Measurements from ENCODE around the gene NPIPB6. TPM values are rescaled to one million over a fixed set of nuclear protein-coding genes. Genes with fewer than 3 reads are reported as not detected.
A peak's percentile ranks its signal among the peaks of the same experiment; 100 is the strongest.

NPIPB6 gene
- total RNA-seq, 1 donor from 2014 or later: 0.30 TPM

DNA sequence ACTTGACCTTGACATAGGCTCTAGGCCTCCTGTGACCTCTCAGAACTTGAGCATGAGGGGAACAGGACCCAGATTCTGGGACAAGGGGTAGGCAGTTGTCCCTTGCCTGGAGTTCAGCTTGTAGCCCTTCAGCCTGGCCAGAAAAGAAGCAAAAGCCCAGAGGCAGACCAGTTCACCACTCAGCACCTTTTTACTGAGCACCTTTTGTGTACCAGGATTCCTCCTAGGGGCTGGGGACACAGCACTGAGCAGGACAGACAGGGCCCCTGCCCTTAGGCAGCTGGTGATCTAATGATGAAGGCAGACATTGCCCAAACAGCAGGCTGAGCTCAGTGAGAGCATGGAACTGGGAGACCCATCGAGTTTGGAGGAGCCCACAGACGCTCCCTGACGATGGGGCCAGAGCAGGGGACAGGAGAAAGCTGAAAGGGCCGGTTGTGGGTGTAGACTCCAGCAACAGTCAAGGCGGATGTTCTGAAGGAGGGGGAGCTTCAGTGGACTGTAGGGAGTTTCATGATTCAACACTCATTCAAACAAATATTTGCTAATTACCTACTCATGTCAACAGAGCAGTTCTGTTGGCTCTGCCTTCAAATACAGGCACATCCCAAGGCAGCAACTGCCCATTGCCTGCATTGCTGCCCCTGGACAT lies 38.9 kb downstream of the NPIPB6 start:
- no peak for DNase-seq (ENCODE audit: low read depth)

DNA sequence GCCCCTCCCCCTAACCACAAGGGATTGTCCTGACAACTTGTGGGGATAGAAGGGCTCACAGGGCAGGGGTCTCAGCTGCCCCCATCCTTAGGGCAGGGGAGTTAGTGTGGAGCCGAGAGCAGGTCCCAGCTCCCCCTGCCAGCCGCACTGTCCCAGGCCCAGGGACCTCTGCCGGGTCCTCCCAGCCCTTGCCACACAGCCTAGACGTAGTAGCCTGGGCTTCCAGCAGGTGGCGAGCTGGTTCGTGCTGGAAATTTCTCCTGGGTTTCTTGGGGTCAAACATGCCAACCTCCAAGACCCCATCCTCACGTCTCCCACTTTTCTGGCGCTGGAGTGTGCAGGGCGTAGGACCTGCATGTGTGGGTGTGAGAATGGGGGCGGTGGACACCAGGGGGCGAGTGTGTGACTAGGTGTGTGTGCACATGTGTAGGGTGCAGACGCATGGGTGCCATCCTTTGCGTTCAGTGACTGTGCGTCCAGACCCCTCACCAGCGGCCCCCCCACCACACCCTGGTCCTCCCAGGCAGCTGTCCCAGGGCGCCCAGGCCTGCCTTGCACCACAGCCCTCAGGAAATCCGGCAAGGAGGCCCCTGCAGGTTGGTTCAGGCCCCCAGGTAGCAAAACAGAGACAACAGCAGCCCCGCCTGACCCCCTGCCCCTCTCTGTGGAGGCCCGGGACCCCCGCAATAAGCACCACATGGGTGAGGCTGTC lies 41.5 kb downstream of the NPIPB6 start:
- peak; percentile 2 for DNase-seq (ENCODE audit: low read depth)

DNA sequence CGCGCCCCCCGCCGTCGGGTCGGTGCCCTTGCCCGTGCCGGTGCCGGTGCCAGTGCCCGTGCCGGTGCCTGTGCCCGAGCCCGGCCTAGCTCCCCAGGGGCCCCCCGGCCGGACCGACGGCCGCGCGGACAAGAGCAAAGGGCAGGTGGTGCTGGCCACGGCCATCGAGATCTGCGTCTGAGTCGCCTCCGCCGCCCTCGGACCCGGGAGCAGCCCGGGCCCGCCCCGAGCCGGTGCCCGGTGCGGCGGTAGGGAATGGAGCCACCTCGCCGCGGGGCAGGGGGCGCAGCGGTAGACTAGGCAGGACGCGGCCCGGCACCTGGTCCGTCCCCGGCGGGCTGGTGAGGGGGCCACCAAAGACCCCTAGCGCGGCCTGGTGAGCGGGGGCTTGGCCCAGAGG lies 42.6 kb downstream of the NPIPB6 start:
- DNase-seq (ENCODE audit: low read depth): no peak

DNA sequence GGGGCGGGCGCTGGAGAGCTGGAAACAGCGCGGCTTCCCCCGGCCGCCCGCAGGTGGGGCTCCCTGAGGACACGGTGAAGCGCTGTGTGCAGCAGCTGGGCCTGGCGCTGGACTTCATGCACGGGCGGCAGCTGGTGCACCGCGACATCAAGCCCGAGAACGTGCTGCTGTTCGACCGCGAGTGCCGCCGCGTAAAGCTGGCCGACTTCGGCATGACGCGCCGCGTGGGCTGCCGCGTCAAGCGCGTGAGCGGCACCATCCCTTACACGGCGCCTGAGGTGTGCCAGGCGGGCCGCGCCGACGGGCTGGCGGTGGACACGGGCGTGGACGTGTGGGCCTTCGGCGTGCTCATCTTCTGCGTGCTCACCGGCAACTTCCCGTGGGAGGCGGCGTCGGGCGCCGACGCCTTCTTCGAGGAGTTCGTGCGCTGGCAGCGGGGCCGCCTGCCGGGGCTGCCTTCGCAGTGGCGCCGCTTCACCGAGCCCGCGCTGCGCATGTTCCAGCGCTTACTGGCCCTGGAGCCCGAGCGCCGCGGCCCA lies 43.2 kb downstream of the NPIPB6 start:
- no peak for DNase-seq (ENCODE audit: low read depth)

DNA sequence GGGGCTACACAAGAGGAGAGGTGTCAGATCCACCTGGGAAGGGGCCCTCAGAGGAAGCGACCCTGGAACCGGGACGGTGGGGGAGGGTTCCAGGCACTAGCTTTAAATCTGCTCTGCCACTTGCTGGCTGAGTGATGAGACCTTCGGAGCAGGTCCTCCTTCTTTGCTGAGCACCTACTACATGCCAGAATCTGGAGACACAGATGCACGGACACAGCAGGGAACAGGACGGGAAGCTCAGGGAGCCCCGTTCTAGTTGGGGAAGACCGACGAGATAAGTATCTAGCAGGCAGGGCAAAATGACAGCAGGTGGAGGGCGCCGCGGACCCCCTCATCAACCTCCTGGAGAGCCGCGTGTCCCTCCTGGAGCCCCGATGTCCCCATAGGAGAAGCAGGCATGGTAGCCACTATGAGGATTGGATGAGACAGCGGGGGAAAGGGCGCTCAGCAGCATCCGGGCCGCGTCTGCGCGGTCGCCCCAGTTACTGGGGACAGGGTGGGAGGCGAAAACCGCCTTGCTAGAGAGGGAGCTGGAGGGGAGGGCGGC lies 43.8 kb downstream of the NPIPB6 start:
- DNase-seq (ENCODE audit: low read depth): no peak

DNA sequence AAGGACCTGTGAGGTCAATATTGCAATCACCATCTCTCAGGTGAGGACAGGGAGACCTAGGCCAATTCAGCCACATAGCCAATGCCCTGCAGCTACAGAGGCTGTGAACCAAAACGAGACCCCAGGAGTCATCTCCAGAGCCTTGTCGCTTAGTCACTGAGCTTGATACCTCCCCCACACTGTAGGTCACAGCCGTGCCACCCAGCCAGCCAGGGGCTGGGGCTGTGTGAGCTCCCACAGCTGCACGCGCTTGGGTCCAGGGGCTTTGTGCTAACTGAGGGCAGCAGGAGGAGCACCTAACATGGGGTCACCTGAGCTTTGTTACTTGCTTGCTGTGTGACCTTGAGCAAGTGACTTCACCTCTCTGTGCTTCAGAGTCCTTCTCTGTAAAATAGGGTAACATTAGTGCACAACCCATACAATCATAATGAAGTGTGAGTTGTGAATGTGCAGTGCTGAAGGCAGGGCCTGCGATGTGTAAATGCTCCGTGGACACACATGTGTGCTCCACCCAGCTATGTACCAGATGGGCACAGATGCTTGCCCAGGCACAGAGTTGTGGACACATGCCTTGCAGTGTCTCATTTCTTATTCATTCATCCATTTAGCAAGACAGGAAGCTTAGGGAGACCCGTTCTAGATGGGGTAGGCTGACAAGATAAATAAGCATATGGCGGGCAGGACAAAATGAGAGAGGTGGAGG lies 45.1 kb downstream of the NPIPB6 start:
- no peak for DNase-seq (ENCODE audit: low read depth)

DNA sequence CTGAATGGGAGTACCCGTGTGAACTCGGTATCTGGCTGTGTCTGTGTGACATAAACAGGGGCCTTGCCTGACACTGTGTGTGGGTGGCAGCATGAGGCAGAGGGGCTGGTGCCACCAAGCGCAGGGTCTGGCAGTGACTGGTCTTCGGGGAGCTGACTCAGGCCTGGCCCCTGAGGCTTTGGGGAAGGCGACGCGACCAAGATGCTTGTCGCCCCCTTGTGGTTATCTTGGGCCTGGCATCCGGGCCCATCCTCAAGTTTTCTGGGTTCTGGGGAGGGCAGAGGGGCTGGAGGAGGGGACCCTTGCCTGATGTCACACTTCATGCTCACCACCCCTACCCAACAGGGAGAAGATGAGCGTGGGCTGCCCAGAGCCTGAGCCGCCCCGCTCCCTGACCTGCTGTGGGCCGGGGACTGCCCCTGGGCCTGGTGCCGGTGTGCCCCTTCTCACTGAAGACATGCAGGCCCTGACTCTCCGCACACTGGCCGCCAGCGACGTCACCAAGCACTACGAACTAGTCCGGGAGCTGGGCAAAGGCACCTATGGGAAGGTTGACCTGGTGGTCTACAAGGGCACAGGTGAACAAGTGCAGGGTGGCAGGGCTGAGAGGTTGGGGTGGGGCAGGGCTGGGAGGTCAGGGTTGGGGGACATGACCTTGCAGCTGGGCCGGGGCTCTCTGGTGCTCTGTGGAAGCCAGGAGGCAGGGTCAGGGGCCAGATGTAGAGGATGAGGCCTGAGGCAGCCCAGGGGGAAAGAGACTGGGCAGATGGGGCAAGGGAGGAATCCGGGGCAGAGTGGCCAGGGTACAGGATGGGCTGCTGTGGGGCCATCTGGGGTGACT lies 46.0 kb downstream of the NPIPB6 start:
- DNase-seq (ENCODE audit: low read depth): peak; percentile 9

DNA sequence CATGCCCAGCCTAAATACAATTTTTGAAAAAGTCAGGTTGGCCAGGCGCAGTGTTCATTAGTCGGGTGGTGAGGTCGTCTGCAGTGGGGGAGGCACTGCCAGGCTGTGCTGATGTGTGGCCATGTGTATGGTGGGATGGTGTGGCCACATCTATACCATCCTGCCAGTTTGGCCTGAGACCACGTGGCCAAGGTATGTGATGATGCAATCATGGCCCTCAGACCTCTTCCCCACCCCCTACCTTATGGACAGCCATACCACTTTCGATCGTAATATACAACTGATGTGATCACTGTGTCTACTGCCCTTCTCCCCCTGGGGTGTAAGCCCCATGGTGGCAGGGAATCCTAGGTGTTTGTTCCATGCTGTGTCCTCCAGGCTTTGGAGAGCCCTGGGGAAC lies 47.3 kb downstream of the NPIPB6 start:
- DNase-seq (ENCODE audit: low read depth): no peak

DNA sequence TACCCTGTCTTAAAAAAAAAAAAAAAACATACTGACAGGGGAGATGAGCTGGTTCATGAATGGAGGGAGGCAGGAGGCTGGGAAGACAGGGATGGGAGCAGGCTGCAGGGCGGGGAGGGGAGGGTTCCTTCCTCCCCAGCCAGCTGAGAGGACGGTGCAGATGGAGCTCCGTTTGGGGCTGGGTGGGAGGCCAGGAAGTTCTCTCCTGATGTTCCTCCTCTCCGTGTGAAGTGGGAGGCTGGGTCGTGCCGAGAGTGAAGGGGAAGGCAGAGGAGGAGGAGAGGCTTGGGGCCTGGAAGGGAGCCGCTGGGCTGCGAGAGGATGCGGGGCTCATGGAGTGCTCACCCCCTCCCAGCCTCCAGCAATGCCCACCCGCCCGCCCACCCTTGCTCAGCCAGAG lies 49.7 kb downstream of the NPIPB6 start:
- DNase-seq (ENCODE audit: low read depth): no peak

DNA sequence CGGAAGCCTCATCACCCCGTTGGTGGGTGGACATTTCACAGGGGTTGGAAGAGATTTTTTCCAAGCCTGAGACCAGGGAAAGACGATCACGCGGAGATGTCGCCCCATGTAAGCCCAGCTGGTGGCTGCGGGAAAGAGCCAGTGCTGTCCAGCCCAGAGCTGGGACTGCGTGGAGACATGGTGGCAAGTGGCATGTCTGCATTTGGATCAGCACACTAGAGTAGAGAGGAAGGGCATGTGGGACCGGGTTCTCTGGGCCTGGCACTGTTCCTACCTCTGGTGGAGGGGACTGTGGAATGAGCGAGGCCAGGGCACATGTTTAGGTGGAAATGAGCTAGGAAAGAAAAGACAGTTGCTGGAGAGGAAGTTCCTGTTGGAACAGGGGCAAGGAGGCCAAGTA lies 51.0 kb downstream of the NPIPB6 start:
- DNase-seq (ENCODE audit: low read depth): no peak

DNA sequence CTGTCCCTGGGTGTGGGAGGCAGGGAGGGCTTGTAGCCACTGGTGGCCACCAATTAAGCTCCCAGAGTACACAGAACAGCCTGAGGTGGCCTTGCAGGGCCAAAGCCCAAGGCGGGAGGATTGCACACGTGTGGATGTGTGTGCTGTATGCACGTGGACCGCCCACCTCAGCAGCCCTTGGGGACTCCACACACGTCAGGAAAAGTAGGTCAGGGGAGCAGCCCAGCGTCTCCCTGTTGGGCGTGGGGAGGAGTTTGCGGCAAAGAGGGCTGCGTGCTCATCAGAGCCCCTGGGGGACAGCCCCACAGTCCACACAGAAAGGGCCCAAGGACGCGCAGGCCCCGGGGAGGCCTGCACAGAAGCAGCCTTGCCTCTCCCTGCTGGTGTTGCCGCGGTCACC lies 51.4 kb downstream of the NPIPB6 start:
- DNase-seq (ENCODE audit: low read depth): no peak

DNA sequence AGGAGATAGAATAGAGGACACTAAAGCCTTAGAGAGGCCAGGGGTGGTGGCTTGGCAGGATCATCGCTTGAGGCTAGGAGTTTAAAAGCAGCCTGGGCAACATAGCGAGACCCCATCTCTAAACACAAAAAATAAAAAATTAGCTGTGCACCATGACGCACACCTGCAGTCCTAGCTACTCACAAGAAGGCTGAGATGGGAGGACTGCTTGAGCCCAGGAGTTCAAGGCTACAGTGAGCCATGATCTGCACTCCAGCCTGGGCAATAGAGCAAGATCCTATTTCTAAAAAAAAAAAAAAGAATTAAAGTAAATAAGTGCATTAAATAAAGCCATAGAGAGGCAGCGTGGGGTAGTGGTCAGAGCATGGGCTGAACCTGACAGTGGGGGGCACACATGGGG lies 51.9 kb downstream of the NPIPB6 start:
- no peak for DNase-seq (ENCODE audit: low read depth)

DNA sequence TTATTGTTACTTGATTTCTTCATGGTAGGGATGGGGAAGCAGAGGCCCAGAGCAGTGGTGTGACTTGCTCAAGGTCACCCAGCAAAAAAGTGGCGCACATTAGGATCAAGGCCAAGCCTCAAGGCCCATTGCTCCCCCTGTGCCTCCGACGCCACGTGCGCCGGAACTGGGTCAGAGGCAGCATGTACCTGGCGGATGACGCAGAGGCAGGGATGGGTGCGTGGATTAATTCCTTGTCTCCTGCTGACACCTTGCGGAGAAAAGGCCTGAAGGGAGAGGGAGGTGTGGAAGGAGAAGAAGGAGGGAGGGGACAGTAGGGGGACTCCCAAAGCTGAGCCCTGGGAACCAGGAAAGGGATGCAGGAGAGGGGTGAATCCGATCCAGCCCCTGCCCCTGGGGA lies 52.5 kb downstream of the NPIPB6 start:
- no peak for DNase-seq (ENCODE audit: low read depth)

DNA sequence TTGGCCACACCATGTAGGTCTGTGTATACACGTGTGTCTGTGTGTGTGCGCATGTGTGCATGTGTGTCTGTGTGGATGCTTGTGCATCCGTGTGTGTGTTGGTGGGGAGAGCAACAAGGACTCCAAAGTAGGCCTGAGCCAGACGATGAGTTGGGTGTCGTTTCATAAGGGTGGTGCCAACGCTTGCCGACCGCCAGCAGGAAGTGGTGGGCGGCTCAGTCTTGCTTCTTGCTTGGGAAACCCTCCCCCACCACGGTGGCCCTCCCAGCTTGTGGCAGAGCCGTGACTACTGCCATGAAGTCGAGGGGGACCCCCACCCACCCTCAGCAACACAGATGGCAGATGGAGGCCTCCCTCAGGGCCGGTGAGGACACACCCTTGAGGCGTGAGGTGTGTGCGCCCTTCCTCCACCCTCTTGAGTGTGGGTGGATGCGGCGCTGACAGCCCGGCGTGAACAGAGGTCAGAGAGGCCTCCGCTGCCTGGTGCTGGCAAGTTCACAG lies 53.4 kb downstream of the NPIPB6 start:
- no peak for DNase-seq (ENCODE audit: low read depth)

DNA sequence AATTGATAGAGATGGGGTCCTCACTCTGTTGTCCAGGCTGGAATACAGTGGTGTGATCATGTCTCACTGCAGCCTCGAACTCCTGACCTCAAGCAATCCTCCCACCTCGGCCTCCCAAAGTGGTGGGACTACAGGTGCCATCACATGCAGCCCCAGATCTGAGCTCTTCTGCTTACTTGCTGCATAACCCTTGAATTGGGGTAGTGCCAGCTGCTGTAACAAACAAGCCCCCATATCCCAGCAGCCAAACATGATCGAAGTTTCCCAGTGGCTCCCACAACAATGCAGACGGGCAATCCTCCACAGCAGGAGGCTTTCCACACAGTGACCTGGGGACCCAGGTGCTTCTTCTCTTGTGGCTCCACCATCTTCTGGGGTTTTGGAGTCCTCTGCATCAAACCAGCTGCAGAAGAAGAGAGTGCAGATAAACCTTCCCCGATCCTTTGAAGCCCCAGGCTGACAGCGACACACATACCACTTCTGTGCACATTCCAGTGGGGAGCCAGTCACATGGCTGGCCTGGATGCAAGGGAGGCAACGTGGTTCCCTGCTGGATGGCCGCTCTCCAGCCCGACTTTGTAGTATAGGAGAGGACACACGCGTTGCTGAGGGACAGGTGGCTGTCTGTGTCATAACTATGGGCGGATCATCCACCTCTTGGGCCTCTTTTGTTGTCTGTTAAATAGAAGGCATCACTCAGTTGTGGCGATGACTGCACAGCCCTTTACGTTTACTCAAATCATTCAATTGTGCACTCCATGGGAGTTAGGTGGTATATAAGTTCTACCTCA lies 54.3 kb downstream of the NPIPB6 start:
- no peak for DNase-seq (ENCODE audit: low read depth)

DNA sequence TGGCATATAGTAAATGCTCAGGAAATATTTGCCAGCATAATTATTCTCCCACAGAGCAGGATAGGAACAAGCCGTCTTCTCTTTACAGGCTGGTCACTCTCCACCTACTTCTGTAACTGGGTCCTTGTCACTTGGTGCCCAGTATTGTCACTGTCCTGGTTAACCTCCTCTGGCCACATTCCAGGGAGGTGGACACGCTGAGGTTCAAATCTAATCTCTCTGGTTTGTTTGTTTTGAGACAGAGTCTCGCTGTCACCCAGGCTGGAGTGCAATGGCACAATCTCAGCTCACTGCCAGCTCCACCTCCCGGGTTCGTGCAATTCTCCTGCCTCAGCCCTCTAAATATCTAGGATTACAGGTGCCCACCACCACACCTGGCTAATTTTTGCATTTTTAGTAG lies 55.4 kb downstream of the NPIPB6 start:
- DNase-seq (ENCODE audit: low read depth): no peak

DNA sequence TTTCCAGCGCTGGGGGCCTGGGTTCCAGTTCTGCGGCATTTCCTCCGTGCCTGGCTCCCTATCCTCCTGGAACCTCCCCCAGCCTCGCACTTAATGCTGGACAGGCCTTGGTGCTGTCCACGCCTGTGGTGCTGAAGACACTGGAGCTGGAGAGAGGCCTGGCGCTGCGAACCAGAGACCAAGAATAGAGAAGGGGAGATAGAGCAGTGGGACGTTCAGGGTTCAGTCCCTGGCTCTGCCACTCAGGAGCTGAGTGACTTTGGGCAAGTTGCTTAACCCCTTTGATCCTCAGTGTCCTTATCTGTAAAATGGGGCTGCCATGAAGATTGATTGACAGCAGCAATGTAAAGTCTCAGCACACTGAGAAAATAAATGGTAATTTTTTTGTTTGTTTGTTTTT lies 59.1 kb downstream of the NPIPB6 start:
- DNase-seq (ENCODE audit: low read depth): peak; percentile 11

DNA sequence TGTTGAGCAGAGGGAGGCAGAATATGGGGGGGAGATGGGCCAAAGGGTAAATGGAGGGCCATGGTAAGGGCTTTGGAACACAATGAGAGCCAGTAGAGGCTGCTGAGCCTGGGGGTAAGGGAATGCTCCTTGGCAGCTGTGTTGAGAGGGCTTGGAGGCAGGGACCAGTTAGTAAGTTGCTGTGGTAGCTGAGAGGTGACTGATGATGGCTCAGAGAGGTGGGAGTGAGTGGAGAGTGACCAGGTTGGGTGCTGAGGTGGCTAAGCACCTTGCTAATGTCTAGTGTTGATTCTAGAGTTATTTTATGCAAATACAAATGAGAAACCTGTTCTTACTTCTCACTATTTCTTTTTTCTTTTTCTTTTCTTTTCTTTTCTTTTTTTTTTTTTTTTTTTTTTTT lies 60.2 kb downstream of the NPIPB6 start:
- DNase-seq (ENCODE audit: low read depth): no peak

DNA sequence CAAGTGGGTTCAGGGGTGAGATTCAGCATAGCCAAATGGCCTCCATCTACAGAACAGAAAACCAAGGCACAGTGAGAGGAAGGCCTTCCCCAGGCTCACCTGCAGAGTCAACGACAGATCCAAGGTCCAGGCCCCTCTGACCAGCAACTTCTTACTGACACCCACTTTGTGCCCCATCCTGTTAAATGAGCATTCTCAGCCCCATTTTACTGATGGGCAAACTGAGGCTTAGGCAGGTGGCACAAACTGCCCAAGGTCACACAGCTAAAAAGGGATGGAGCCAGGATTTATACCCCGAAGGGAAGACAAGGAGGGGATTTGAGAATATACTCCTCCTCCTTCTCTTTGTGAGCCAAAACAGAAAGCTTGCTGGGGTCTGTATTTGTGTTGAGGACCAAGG lies 61.7 kb downstream of the NPIPB6 start:
- DNase-seq (ENCODE audit: low read depth): no peak

DNA sequence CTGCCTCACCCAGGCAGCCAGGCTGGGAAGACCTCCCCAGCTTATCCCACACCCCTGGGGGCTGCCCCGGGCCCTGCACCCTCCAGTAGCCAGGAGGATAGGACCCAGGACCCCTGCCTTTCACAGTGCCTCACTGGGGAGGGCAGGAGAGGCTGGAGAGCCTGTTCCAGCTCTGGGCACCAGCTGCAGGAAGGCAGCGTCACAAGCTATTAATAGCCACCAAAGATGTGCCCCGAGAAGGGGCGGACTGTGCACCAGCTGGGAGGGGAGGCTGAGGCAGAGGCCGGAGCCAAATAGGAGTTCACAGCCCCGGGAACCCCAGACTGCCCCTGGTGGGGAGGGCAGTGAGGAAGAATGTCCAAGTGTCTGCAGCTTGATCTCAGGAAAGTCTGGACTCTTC lies 62.2 kb downstream of the NPIPB6 start:
- no peak for DNase-seq (ENCODE audit: low read depth)

DNA sequence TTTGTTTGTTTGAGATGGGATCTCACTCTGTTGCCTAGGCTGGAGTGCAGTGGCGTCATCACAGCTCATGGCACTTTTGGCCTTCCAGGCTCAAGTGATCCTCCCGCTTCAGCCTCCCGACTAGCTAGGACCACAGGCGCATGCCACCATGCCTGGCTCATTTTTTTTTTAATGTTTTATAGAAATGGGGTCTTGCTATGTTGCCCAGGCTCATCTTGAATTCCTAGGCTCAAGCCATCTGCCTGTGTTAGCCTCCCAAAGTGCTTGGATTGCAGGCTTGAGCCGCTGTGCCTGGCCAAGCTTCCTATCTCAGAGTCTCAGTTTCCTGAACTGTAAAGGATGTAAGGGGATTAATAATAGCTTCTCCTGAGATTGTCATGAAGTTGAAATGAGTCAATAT lies 63.0 kb downstream of the NPIPB6 start:
- DNase-seq (ENCODE audit: low read depth): no peak

Measured in renal cortical epithelial cell (primary cell).